ENCODE data around the gene MCEMP1. TPM values are rescaled to one million over a fixed set of nuclear protein-coding genes. Genes with fewer than 3 reads are reported as not detected.

The MCEMP1 gene
- total RNA-seq, 1 donor from 2014 or later = not detected

DNA sequence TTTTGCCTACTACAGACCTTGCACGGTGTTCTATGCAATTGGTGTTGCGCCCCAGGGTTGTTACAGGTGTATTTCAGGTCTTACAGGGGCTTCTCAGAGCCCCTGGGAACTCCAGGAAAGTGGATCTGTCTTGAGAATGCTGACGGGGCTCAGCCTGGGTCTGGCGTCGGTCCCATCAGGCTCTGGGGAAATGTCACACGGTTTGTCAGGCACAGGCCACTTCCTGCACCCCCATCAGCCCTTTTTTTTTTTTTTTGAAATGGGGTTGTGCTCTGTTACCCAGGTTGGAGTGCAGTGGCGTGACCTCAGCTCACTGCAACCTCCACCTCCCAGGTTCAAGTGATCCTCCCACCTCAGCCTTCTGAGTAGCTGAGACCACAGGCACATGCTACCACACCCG, 41.8 kb downstream of the MCEMP1 start:
- H3K27ac ChIP-seq = no peak overlapping the region
- H3K4me1 ChIP-seq = no peaks in the 10 kb centered on the region
- no peak for TF ChIP-seq POLR2A (IDR thresholded peaks at IDR 0.05)
- TF ChIP-seq, protein P1, sequence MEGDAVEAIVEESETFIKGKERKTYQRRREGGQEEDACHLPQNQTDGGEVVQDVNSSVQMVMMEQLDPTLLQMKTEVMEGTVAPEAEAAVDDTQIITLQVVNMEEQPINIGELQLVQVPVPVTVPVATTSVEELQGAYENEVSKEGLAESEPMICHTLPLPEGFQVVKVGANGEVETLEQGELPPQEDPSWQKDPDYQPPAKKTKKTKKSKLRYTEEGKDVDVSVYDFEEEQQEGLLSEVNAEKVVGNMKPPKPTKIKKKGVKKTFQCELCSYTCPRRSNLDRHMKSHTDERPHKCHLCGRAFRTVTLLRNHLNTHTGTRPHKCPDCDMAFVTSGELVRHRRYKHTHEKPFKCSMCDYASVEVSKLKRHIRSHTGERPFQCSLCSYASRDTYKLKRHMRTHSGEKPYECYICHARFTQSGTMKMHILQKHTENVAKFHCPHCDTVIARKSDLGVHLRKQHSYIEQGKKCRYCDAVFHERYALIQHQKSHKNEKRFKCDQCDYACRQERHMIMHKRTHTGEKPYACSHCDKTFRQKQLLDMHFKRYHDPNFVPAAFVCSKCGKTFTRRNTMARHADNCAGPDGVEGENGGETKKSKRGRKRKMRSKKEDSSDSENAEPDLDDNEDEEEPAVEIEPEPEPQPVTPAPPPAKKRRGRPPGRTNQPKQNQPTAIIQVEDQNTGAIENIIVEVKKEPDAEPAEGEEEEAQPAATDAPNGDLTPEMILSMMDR (IDR thresholded peaks at IDR 0.05) = no peak
- H3K9me3 ChIP-seq = no peaks in the 10 kb centered on the region
- intact Hi-C loops (cut with DNase I) = no loop called here
- H3K36me3 ChIP-seq = no peaks in the 10 kb centered on the region
- H3K4me3 ChIP-seq = no peak overlapping the region
- H3K27me3 ChIP-seq = no peaks in the 10 kb centered on the region
- DNase-seq (ENCODE audit: extremely low spot score in 2 of 2) = no peak

DNA sequence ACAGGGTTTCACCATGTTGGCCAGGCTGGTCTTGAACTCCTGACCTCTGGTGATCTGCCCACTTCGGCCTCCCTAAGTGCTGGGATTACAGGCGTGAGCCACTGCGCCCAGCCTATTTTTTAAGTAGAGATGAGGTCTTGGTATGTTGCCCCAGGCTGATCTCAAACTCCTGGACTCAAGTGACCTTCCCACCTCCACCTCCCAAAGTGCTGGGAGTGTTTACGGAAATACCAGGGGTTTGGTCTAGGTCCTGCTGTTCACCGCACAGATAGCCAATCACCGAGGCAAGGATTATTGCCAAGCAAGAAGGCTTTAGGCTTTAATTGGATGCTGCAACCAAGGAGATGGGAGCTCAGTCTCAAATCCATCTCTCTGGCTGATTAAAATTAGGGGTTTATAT, 43.5 kb downstream of the MCEMP1 start:
- no peak for DNase-seq (ENCODE audit: extremely low spot score in 2 of 2)
- H3K9me3 ChIP-seq = no peaks in the 10 kb centered on the region
- TF ChIP-seq, protein P1 (IDR thresholded peaks at IDR 0.05) = no peak
- TF ChIP-seq POLR2AphosphoS5 (IDR thresholded peaks at IDR 0.05; ENCODE audit: insufficient read depth in 1 of 2, low read depth in 1 of 2) (no peak), POLR2A (IDR thresholded peaks at IDR 0.05) (no peak)
- no peak overlapping the region for H3K4me3 ChIP-seq
- no peaks in the 10 kb centered on the region for H3K27me3 ChIP-seq
- intact Hi-C loops (cut with DNase I) = no loop called here
- H3K36me3 ChIP-seq = no peaks in the 10 kb centered on the region
- no peak overlapping the region for H3K27ac ChIP-seq
- no peaks in the 10 kb centered on the region for H3K4me1 ChIP-seq

DNA sequence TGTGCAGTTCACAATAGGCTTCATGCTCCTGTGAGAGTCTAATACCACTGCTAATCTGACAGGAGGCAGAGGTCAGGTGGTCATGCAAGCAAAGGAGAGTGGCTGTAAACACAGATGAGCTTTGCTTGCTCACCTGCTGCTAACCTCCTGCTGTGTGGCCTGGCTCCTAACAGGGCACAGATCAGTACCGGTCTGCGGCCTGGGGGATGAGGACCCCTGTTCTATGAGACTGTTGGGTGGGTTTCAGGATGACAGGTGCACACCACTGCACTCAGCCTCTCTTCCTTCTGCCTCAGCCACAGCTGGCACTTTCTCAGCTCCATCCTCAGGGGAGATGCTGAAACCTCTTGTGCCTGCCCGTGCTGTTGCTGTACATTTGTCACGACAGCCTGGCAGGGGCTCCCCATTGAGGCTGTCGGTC, 45.4 kb downstream of the MCEMP1 start:
- no peak for TF ChIP-seq POLR2A (IDR thresholded peaks at IDR 0.05)
- TF ChIP-seq POLR2AphosphoS5 (IDR thresholded peaks at IDR 0.05; ENCODE audit: insufficient read depth in 1 of 2, low read depth in 1 of 2) = no peak
- TF ChIP-seq, protein P1 (IDR thresholded peaks at IDR 0.05) = no peak
- intact Hi-C loops (cut with DNase I) = no loop called here
- no peak for DNase-seq (ENCODE audit: extremely low spot score in 2 of 2)
- Histone ChIP-seq H3K36me3 (no peaks in the 10 kb centered on the region), H3K4me1 (no peaks in the 10 kb centered on the region), H3K9me3 (no peaks in the 10 kb centered on the region), H3K27me3 (no peaks in the 10 kb centered on the region), H3K4me3 (no peak overlapping the region), H3K27ac (no peak overlapping the region)

DNA sequence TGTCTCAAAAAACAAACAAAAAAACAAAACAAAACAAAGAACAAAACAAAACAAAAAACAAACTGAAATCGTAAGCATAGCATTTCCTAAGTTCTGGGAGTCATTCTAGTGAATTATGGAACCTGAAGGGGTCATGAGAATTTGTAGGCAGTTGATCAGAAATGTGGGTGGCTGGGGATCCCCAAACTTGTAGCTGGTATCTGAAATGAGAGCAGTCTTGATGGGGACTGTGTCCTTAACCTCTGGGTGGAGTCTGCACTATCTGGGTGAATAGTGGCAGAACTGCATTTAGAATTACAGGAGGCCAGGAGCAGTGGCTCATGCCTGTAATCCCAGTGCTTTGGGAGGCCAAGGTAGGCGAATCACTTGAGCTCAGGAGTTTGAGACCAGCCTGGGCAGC, 48.9 kb downstream of the MCEMP1 start:
- TF ChIP-seq POLR2AphosphoS5 (IDR thresholded peaks at IDR 0.05; ENCODE audit: insufficient read depth in 1 of 2, low read depth in 1 of 2) (no peak), POLR2A (IDR thresholded peaks at IDR 0.05) (no peak)
- TF ChIP-seq, protein P1 (IDR thresholded peaks at IDR 0.05) = no peak
- H3K9me3 ChIP-seq = no peaks in the 10 kb centered on the region
- H3K4me3 ChIP-seq = no peak overlapping the region
- no peaks in the 10 kb centered on the region for H3K4me1 ChIP-seq
- intact Hi-C loops (cut with DNase I) = no loop called here
- H3K36me3 ChIP-seq = no peaks in the 10 kb centered on the region
- H3K27me3 ChIP-seq = peaks cover 7% of the 10 kb centered on the region
- no peak overlapping the region for H3K27ac ChIP-seq
- DNase-seq (ENCODE audit: extremely low spot score in 2 of 2) = no peak

DNA sequence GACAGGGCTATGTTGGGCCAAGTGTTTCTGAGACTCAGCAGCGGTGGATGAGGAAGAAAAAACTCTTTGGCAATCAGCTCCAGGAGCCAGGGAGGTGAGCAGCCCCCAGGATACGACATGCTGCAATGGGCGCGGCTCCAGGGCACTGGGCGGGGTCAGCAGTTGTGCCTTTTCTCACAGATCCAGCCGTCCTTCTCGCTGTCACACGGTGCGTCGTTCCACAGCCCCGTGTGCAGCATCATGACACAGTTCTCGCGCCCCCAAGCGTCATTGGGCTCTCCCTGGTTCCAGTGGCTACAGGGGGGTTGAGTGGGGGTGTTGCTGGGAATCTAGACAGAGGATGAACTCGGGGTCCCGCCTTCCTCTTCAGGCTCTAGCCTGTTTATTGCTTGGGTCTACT, 52.3 kb downstream of the MCEMP1 start:
- intact Hi-C loops (cut with DNase I) = no loop called here
- TF ChIP-seq, protein P1 (IDR thresholded peaks at IDR 0.05) = no peak
- TF ChIP-seq POLR2AphosphoS5 (IDR thresholded peaks at IDR 0.05; ENCODE audit: insufficient read depth in 1 of 2, low read depth in 1 of 2) = no peak
- TF ChIP-seq POLR2A (IDR thresholded peaks at IDR 0.05) = no peak
- H3K4me3 ChIP-seq = no peak overlapping the region
- H3K27ac ChIP-seq = no peak overlapping the region
- no peaks in the 10 kb centered on the region for H3K9me3 ChIP-seq
- no peak for DNase-seq (ENCODE audit: extremely low spot score in 2 of 2)
- peaks cover 7% of the 10 kb centered on the region for H3K27me3 ChIP-seq
- H3K4me1 ChIP-seq = no peaks in the 10 kb centered on the region
- no peaks in the 10 kb centered on the region for H3K36me3 ChIP-seq

Other genes starting within 250 kb of the MCEMP1 start
- gene PEX11G, start 188.1 kb upstream of the MCEMP1 start, total RNA-seq = 2.7 TPM
- 87.4 TPM for gene ZNF358, start 161.0 kb upstream of the MCEMP1 start, total RNA-seq
- gene MCOLN1, start 154.5 kb upstream of the MCEMP1 start, total RNA-seq = 20.4 TPM
- 47.4 TPM for gene PNPLA6, start 141.4 kb upstream of the MCEMP1 start, total RNA-seq
- 12.8 TPM for gene CAMSAP3, start 81.2 kb upstream of the MCEMP1 start, total RNA-seq
- 44.0 TPM for gene XAB2, start 47.5 kb upstream of the MCEMP1 start, total RNA-seq
- gene PET100, start 47.3 kb upstream of the MCEMP1 start, total RNA-seq = 16.7 TPM
- gene PCP2, start 43.4 kb upstream of the MCEMP1 start, total RNA-seq = not detected
- gene STXBP2, start 40.0 kb upstream of the MCEMP1 start, total RNA-seq = 64.3 TPM
- gene RETN, start 8.0 kb upstream of the MCEMP1 start, total RNA-seq = not detected
- 87.2 TPM for gene TRAPPC5, start 3.7 kb downstream of the MCEMP1 start, total RNA-seq
- gene FCER2, start 25.0 kb downstream of the MCEMP1 start, total RNA-seq = not detected
- gene CLEC4G, start 55.0 kb downstream of the MCEMP1 start, total RNA-seq = 0.98 TPM
- 8.8 TPM for gene CD209, start 70.4 kb downstream of the MCEMP1 start, total RNA-seq
- gene CLEC4M, start 86.2 kb downstream of the MCEMP1 start, total RNA-seq = not detected
- gene EVI5L, start 153.1 kb downstream of the MCEMP1 start, total RNA-seq = 17.2 TPM
- gene PRR36, start 197.3 kb downstream of the MCEMP1 start, total RNA-seq = not detected
- 6.6 TPM for gene LRRC8E, start 211.4 kb downstream of the MCEMP1 start, total RNA-seq
- gene MAP2K7, start 226.8 kb downstream of the MCEMP1 start, total RNA-seq = 26.8 TPM
- gene TGFBR3L, start 237.7 kb downstream of the MCEMP1 start, total RNA-seq = 1.5 TPM
- 17.4 TPM for gene SNAPC2, start 243.2 kb downstream of the MCEMP1 start, total RNA-seq
- gene CTXN1, start 249.0 kb downstream of the MCEMP1 start, total RNA-seq = 14.2 TPM